K562 (cell line): ENCODE data around the gene TMEM131L. TPM values are rescaled to one million over a fixed set of nuclear protein-coding genes. Genes with fewer than 3 reads are reported as not detected.
A peak's percentile ranks its signal among the peaks of the same experiment; 100 is the strongest.

Source experiments
- ATAC-seq: fragments of 200-7000 bp; cut with Tn5 transposase; 3 replicates; pipeline ENCODE4 v1.9.1; 2020; ENCODE audit warnings: moderate library complexity
- BruUV-seq: library from RNA; stranded (reverse); fragments of 400-500 nt; replicated peaks from 2 replicates; lab custom pipeline; 2021; lab: Mats Ljungman, UMichigan
- CTCF ChIA-PET: fragments of 300-600 bp; formaldehyde crosslinking; extraction: SDS; loops from one replicate; lab custom pipeline; 2021; ENCODE audit warnings: low intra/inter-chr PET ratio; lab: Yijun Ruan, JAX
- POLR2A ChIA-PET: fragments of 300-600, 350-650 bp; sonication (Branson Sonifier 250); formaldehyde crosslinking; extraction: SDS; loops from one replicate; lab custom pipeline; 2021; ENCODE audit warnings: antibody characterized with exemption, inconsistent platforms; lab: Yijun Ruan, JAX
- DNase-seq, 4 experiments: peaks; one replicate each; pipeline versions ENCODE4 v3.0.0 to v3.0.0-alpha.2; 2011 to 2018; ENCODE audit warnings: low spot score in 3 of 4, mixed read lengths in 3 of 4; ENCODE audit errors: extremely low read depth in 1 of 4
- FAIRE-seq: peaks from 2 replicates; lab custom pipeline; 2011; peaks lifted over from hg19 to GRCh38; lab: Jason Lieb, UNC
- H2AFZ ChIP-seq: 2 replicates; pipeline ENCODE4 v1.6.0; 2011; ENCODE audit warnings: low read depth, low read length, control low read depth, inconsistent platforms
- H3K27ac ChIP-seq: fragments of 200-600 bp; 3 replicates; pipeline ENCODE4 v1.8.0; 2011; ENCODE audit warnings: low read depth, mild to moderate bottlenecking, control low read depth, inconsistent platforms, low read length, moderate library complexity, mixed read lengths; ENCODE audit errors: extremely low read depth
- H3K27me3 ChIP-seq, 2 experiments: fragments of 300-600 bp in 1 of 2; 2 replicates in 1 of 2; 3 replicates in 1 of 2; pipeline versions ENCODE4 v1.6.0 to v1.8.0; 2011; ENCODE audit warnings: inconsistent platforms in 2 of 2, low read length in 2 of 2, mild to moderate bottlenecking in 1 of 2, mixed read lengths in 1 of 2, moderate library complexity in 1 of 2; ENCODE audit not compliant: control insufficient read depth in 2 of 2, insufficient read depth in 2 of 2
- H3K36me3 ChIP-seq: fragments of 300-600 bp; 3 replicates; pipeline ENCODE4 v1.8.0; 2011; ENCODE audit warnings: mild to moderate bottlenecking, low read length, inconsistent platforms; ENCODE audit not compliant: control insufficient read depth, insufficient read depth
- H3K4me1 ChIP-seq, 2 experiments: fragments of 200-600 bp in 1 of 2; replicated peaks in 1 of 2; 2 replicates in 1 of 2; 3 replicates in 1 of 2; pipeline versions ENCODE4 v1.5.1 to v1.8.0; 2011; ENCODE audit warnings: inconsistent platforms in 2 of 2, low read length in 2 of 2, mild to moderate bottlenecking in 1 of 2, mixed read lengths in 1 of 2, moderate library complexity in 1 of 2; ENCODE audit not compliant: control insufficient read depth in 2 of 2, insufficient read depth in 2 of 2
- H3K4me2 ChIP-seq: 2 replicates; pipeline ENCODE4 v1.6.1; 2011; ENCODE audit warnings: low read length, control low read depth, inconsistent platforms, mixed read lengths; ENCODE audit not compliant: insufficient read depth
- H3K4me3 ChIP-seq: fragments of 200-600 bp; sonication (generic), shearing (Covaris generic); 2 replicates; pipeline ENCODE4 v1.5.1; 2016; ENCODE audit warnings: control low read depth, inconsistent platforms
- H3K79me2 ChIP-seq: fragments of 200-600 bp; 3 replicates; pipeline ENCODE4 v1.8.0; 2011; ENCODE audit warnings: low read length, inconsistent platforms; ENCODE audit not compliant: control insufficient read depth, insufficient read depth
- H3K9ac ChIP-seq, 2 experiments: 2 replicates each; pipeline versions ENCODE4 v1.6.0 to v1.6.1; 2011; ENCODE audit warnings: low read depth in 2 of 2, low read length in 2 of 2, control low read depth in 1 of 2, inconsistent platforms in 1 of 2, mild to moderate bottlenecking in 1 of 2, mixed read lengths in 1 of 2; ENCODE audit not compliant: insufficient read depth in 1 of 2
- H3K9me1 ChIP-seq: one replicate; pipeline ENCODE4 v1.6.0; 2011; ENCODE audit warnings: inconsistent platforms, mild to moderate bottlenecking, low read length, moderate library complexity; ENCODE audit not compliant: control insufficient read depth, insufficient read depth
- H3K9me3 ChIP-seq: replicated peaks from 2 replicates; pipeline ENCODE4 v1.5.1; 2011; ENCODE audit warnings: low read depth, low read length, inconsistent platforms; ENCODE audit not compliant: control insufficient read depth, insufficient read depth
- H4K20me1 ChIP-seq: replicated peaks from 2 replicates; pipeline ENCODE4 v1.6.1; 2011; ENCODE audit warnings: low read length, inconsistent platforms, mixed read lengths; ENCODE audit not compliant: control insufficient read depth, insufficient read depth
- CTCF ChIP-seq, 3 experiments: IDR thresholded peaks in 2 of 3; conservative IDR thresholded peaks in 1 of 3; 2 replicates each; pipeline ENCODE4 v1.5.1; 2011 to 2012; ENCODE audit warnings: low read length in 3 of 3, mild to moderate bottlenecking in 3 of 3, control low read depth in 2 of 3, improper control_type of control experiment in 1 of 3, inconsistent platforms in 1 of 3, low read depth in 1 of 3, mixed read lengths in 1 of 3, moderate library complexity in 1 of 3; ENCODE audit not compliant: insufficient read depth in 2 of 3
- FOXJ2 ChIP-seq: fragments of 200-800 bp; sonication (Bioruptor generic); IDR thresholded peaks from 2 replicates; pipeline ENCODE4 v1.6.1; 2016; ENCODE audit warnings: missing genetic modification characterization, missing compliant biosample characterization
- FOXK2 ChIP-seq, 2 experiments: fragments of 450-650 bp; IDR thresholded peaks in 1 of 2; conservative IDR thresholded peaks in 1 of 2; 2 replicates each; pipeline ENCODE4 v1.6.1; 2016; ENCODE audit warnings: low read depth in 2 of 2, mild to moderate bottlenecking in 1 of 2
- POLR2AphosphoS5 ChIP-seq: IDR thresholded peaks from 2 replicates; pipeline ENCODE4 v1.6.1; 2011; ENCODE audit warnings: mild to moderate bottlenecking, low read depth, low read length, moderate library complexity; ENCODE audit not compliant: control insufficient read depth, insufficient read depth
- POLR3G ChIP-seq: IDR thresholded peaks from 2 replicates; pipeline ENCODE4 v1.6.1; 2011; ENCODE audit not compliant: insufficient read length, insufficient replicate concordance; ENCODE audit errors: extremely low read depth
- POU5F1 ChIP-seq: fragments of 150-350 bp; IDR thresholded peaks from 2 replicates; pipeline ENCODE4 v1.6.1; 2014; ENCODE audit warnings: borderline replicate concordance, low read length, low read depth, mild to moderate bottlenecking; ENCODE audit not compliant: partially characterized antibody
- PTTG1 ChIP-seq: fragments of 450-650 bp; IDR thresholded peaks from 2 replicates; pipeline ENCODE4 v1.6.1; 2016; ENCODE audit warnings: low read depth, mild to moderate bottlenecking, missing genetic modification characterization, missing compliant biosample characterization
- RFX1 ChIP-seq: fragments of 450-650 bp; IDR thresholded peaks from 2 replicates; pipeline ENCODE4 v1.6.1; 2016; ENCODE audit warnings: mild to moderate bottlenecking, moderate library complexity
- RNF2 ChIP-seq: sonication (generic); IDR thresholded peaks from 2 replicates; pipeline ENCODE4 v1.6.1; 2016
- SMARCB1 ChIP-seq: IDR thresholded peaks from 2 replicates; pipeline ENCODE4 v1.6.1; 2011; ENCODE audit warnings: improper control_type of control experiment, low read depth; ENCODE audit not compliant: insufficient read length
- ZNF121 ChIP-seq: sonication (generic); formaldehyde crosslinking; conservative IDR thresholded peaks from 2 replicates; pipeline ENCODE4 v1.8.0; 2022; ENCODE audit warnings: missing genetic modification reagents
- ZNF274 ChIP-seq: IDR thresholded peaks from 2 replicates; pipeline ENCODE4 v1.6.1; 2011; ENCODE audit warnings: low read depth, mild to moderate bottlenecking, low read length, moderate library complexity, borderline replicate concordance
- WGBS: fragments of 100-300 bp; shearing (Covaris generic); methylation state at CpG from one replicate; pipeline ENCODE4 v1.1.6; 2016; ENCODE audit warnings: low coverage, mixed read lengths; ENCODE audit not compliant: insufficient coverage; ENCODE audit errors: missing lambda C conversion rate; 5-methylcytosine and 5-hydroxymethylcytosine counted together
- in situ Hi-C: fragments of 300-500 bp; cut with MboI; formaldehyde crosslinking; loops from 4 replicates; pipeline ENCODE4 v1.15.0; 2018; ENCODE audit warnings: inconsistent platforms, mixed read lengths
- intact Hi-C: fragments of 100-400 bp; cut with micrococcal nuclease; formaldehyde crosslinking; loops from 2 replicates; pipeline ENCODE4 v1.14.2; 2022
- polyA plus RNA-seq, 8 experiments: library from polyadenylated mRNA; depleted of rRNA in 4 of 8; stranded (reverse) in 5 of 8; unstranded in 3 of 8; fragments of >200 nt; fragmentation: Nextera tagmentation in 2 of 8; fragmentation: Illumina TruSeq in 1 of 8; extraction: Ambion mirVana in 2 of 8; extraction: Trizol in 1 of 8; gene quantifications; 2 replicates each; pipeline versions ENCODE4 v1.2.1 to v1.2.3, GENCODE V29; 2011 to 2014; ENCODE audit warnings: inconsistent platforms in 1 of 8, missing spikeins in 1 of 8
- total RNA-seq, 7 experiments: library from RNA; depleted of rRNA in 6 of 7; stranded (reverse); fragments of >200 nt in 6 of 7; fragmentation: Illumina TruSeq in 2 of 7; extraction: Trizol in 2 of 7; gene quantifications; 2 replicates each; pipeline versions ENCODE4 v1.2.1 to v1.2.3, GENCODE V29; 2011 to 2021; ENCODE audit warnings: low replicate concordance in 1 of 7

The TMEM131L gene
- total and polyA plus RNA-seq, 9 of the 15 experiments (the other 6 are each of a cell fraction or from before 2014, with no cell fraction given) = 1.2 to 20.8 (median 12.9) TPM

DNA sequence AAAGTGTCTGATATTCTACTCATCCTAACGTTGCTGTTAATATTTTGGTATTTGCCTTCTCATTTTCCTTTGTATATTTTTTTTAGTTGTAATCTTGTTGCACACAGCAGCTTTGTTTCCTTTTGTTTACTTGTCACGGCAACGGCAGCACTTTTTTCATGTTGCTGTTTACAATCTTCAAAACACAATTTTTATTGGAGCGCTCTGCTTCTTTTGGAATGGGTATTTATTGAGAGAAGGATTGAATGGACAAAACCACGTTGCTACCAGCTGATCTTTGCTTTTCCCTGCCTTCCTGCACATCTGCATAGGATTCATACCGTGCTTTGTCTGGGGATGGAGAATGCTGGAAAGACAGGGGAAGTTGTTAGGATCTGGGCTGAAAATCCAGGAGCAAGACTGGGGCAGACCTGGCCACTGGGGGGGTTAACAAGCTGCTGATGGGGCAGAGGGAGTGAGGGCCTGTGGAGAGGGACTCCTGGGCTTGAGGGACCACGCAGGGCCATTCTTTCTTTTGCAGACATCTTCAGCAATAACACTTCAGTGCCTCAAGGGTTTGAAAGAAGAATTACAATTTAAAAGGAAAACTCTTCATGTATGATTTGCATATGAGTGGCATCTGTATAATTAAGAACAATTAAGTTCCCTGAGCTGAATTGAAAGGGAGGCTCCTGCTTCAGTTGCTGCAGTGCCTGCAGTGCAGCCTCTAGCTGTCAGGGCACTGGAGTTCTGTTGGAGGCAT lies 69.8 kb downstream of the TMEM131L start:
- 64% methylated on average over 7 of the region's 7 CpGs for WGBS
- peaks cover 6% of the 10 kb centered on the region for H3K9me1 ChIP-seq
- TF ChIP-seq POLR3G (no peak), RNF2 (no peak), PTTG1 (tag) (no peak), ZNF274 (no peak), FOXJ2 (tag) (peak; percentile 99), RFX1 (peak; percentile 59), SMARCB1 (no peak), POLR2AphosphoS5 (no peak), POU5F1 (no peak), ZNF121 (CRISPR knock-in tag) (no peak), FOXK2 (conservative IDR thresholded peaks at IDR 0.05 in 1 of 2, IDR thresholded peaks at IDR 0.05 in 1 of 2; ENCODE audit: low read depth in 2 of 2) (peak; percentile 13 to 18; a peak in 1 of 4 replicates), CTCF (IDR thresholded peaks at IDR 0.05 in 2 of 3, conservative IDR thresholded peaks at IDR 0.05 in 1 of 3; ENCODE audit: insufficient read depth in 2 of 3, low read depth in 1 of 3, low read length in 3 of 3) (peak in 1 of 3 experiments; percentile 17; a peak in 2 of 6 replicates)
- TF ChIP-seq, all 486 proteins: peak for 4
- H3K9ac ChIP-seq = no peak overlapping the region
- peaks cover 33% of the 10 kb centered on the region for H3K79me2 ChIP-seq
- H2AFZ ChIP-seq = no peak overlapping the region
- no peak for DNase-seq
- FAIRE-seq = no peak
- no peaks in the 10 kb centered on the region for H3K9me3 ChIP-seq
- intact Hi-C loops = no loop called here
- H3K4me2 ChIP-seq = no peak overlapping the region
- no peak overlapping the region for H3K27ac ChIP-seq
- 0 out of 2 replicates have a peak, but pooled peaks cover 1% of the 10 kb centered on the region for H4K20me1 ChIP-seq
- ATAC-seq = peak; percentile 56
- CTCF ChIA-PET = interaction anchor here (0.7 kb wide), 1 partner anchor 194 kb away, joined by 3 read pairs; no protein-coding TSS in a partner anchor
- H3K4me1 ChIP-seq = peaks cover 6 to 9% of the 10 kb centered on the region in 2 experiments; a peak in 3 of 5 replicates
- in situ Hi-C loops = no loop called here
- POLR2A ChIA-PET = interaction anchor here (1.4 kb wide), 1 partner anchor 17 kb away, joined by 3 read pairs; no protein-coding TSS in a partner anchor
- no peaks in the 10 kb centered on the region; the same call in 1 of the 3 replicates for H3K36me3 ChIP-seq
- BruUV-seq = no TSS peak
- H3K4me3 ChIP-seq = no peak overlapping the region
- H3K27me3 ChIP-seq = no peaks in the 10 kb centered on the region
